ENCODE data around the gene KIFAP3.

The KIFAP3 gene

DNA sequence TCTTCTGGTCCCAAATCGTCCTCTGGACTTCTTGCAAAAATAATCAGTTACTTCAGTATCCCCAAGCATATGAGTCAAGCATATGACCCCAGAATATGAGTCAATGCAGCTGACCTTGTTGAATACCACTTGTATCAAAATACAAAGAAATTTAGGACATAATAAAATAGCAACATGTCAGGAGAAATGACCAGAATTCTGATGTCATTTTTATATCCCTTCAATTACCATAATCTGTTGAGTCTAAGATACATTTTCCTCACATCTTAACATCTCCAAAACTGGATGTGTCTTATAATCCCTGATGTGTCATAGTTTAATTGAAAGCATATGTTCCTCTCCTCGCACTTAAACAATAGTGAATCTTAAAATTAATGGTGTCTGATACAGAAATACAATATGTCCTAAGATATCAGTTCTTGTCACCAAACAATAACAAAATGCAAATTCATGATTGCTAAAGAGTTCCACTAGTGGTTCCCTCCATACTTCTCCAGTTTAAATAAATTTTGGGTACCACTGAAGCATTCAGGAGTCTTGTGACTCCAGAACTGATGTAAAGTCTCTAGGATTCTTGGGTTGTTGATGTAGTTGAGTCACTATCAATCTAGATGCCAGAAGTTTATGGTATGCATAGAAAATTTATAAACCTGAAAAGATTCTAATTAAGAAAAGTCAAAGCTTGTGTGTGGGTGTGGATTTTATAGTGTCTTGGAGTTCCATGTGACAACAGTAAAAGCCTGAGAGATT is 41.8 kb downstream of the KIFAP3 start:
- no peak for TF ChIP-seq CTCF (IDR thresholded peaks at IDR 0.05)

GRCh38 chr1:170030212-170030611 is 44.3 kb downstream of the KIFAP3 start:
- TF ChIP-seq CTCF (IDR thresholded peaks at IDR 0.05): no peak

- TF ChIP-seq CTCF (IDR thresholded peaks at IDR 0.05): no peak
Measured at GRCh38 chr1:170027760-170028159, 46.7 kb downstream of the KIFAP3 start.

DNA sequence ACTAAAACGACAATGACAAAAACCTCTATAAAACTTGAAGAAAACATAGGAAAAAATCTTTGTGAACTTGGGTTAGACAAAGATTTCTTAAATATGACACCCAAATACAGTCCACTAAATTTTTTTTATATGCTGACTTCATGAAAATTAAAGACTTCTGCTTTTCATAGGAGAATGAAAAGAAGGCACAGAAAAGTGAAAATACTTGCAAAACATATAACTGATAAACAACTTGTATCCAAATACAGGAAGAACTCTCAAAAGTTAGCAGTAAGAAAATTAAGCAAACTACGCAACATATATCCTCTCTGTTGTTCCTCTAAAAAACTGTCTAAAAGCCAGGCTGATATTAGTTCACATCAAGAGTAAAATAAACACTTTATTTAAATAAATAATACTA is 53.6 kb downstream of the KIFAP3 start:
- TF ChIP-seq CTCF (IDR thresholded peaks at IDR 0.05): no peak

DNA sequence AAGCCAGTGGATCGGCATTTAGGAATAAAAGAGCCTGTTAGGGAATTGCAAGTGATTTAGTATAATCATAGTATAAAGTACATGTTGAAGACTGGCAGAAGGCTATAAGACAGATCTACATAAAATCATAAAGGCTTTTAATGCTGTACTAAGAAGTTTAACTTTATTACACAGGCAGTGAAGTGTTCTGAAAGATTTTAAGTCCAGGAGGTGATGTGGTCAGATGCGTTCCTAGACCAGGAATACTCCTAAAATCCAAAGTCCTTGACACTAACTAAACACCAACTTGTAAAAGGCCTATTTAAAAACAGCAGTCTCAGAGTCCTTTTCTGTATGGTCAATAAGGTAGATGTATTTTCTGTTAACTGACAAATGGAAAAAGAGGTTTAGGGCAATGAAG is 57.0 kb downstream of the KIFAP3 start:
- TF ChIP-seq CTCF (IDR thresholded peaks at IDR 0.05): no peak

DNA sequence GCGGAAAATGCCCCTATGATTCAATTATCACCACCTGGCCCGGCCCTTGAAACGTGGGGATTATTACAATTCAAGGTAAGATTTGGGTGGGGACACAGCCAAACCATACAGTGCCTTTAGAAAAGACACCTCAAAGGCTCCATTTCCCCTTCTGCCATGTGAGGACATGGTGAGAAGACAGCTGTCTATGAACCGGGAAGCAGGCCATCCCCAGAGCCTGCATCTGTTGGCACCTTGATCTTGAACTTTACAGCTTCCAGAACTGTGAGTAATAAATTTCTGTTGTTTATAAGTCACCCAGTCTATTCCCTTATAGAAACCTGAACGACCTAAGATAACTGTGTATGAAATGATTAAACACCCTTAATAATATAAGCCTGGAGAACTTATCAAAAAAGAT is 61.6 kb downstream of the KIFAP3 start:
- no peak for TF ChIP-seq CTCF (IDR thresholded peaks at IDR 0.05)

GRCh38 chr1:170010443-170010842 is 64.1 kb downstream of the KIFAP3 start:
- TF ChIP-seq CTCF (IDR thresholded peaks at IDR 0.05): peak; percentile 64

DNA sequence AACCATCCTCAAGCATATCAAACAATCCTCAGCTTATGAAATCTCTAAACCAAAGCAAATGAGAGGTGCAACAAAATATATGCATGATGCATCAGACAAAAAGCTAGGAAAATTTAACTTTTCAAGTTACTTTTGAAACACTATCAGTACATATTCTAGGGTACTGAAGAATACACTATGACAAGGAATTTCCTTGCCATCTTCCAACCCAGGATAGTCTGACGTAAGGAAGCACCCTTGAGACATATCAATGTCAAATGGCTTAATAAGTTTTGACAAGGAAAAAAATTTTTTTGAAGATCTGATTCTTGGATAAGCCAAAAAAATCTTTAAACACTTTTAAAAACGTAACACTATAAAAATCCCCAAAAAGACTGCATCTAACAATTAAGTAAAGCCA is 64.9 kb downstream of the KIFAP3 start:
- TF ChIP-seq CTCF (IDR thresholded peaks at IDR 0.05): no peak
